GM10847 (cell line): Measurements from ENCODE around the gene RNF224.

Experiments
- POLR2A ChIP-seq: IDR thresholded peaks from 2 replicates; pipeline ENCODE4 v1.6.1; 2011; ENCODE audit not compliant: insufficient read length; ENCODE audit errors: extremely low read depth

RNF224 gene

DNA sequence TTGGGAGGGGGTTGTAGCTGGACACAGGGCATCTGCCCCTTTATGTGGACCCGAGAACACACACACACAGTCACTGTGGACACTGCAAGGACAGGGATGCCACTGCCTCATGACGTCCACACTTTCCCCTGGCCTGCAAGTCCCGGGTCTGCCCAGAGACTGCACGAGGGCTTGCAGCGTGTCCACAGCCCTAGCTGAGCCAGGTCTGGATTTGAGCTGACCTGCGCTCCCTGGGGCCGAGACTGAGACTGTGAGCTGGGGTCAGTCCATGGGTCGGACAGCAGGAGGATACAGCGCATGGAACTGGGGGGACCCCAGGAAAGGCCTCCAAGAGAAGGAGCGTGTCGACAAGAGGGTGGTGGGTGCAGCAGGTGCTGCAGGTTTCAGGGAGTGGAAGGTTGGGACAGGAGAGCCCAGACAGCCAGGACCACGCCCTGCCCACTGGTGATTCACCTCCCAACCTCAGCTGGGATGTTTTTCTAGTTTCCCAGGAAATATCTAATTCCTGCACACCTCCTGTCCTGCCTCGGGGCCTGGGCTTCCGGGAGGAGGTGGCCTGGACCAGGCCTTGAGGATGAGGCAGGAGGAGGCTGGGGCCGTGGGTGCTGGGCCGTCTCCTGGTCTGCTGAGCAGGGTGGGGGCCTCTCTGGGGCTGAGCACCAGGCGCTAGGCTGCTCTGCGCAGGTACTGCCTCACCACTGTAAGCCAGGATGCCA is 806 bp upstream of the RNF224 start:
- TF ChIP-seq POLR2A: no peak

DNA sequence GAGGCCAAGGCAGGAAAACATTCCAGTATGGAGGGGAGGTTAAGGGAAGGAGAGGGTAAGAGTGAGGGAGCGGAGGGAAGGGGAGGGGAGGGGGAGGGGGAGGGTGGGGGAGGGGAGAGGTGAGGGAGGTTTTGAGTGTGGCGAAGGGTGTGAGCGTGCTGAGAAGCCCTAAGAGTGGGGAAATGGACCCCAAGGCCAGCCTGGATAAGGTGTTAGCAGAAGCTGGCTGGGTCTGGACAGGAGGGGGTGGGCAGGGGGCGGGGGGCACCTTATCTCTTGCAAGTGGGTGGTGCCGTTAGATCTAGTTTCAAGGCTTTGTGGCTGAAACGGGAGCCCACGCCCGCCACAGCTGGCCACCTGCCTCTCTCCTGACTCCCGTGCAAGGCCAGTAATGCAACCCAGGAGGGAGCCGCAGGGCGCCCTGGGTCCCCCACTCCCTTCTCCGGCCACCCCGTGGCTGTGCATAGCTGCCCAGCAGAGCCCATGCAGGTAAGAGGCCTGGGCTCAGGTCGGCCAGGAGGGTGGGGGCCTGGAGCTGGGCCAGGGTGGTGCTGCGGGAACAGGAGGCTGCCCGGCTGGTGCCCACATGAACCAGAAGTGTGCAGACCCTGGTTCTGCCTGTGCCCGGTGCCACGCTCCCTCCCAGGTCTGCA is 677 bp downstream of the RNF224 start:
- TF ChIP-seq POLR2A: no peak

DNA sequence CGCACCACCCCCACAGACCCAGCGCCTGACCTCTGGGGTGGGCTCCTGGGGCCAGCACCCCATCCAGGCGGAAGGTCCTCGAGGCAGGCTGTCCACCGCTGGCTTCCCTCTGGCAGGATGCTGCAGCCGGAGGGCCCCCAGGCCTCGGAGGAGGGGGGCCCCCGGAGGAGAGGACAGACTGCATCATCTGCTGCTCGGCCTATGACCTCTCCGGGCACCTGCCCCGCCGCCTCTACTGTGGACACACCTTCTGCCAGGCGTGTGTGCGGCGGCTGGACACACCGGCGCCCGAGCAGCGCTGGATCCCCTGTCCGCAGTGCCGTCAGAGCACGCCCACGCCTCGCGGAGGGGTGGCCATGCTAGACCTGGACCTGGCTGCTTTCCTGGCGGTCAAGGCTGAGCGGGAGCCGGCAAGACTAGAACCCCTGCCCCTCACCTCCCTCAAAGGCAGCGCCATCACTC is 1.2 kb downstream of the RNF224 start:
- TF ChIP-seq POLR2A: no peak

DNA sequence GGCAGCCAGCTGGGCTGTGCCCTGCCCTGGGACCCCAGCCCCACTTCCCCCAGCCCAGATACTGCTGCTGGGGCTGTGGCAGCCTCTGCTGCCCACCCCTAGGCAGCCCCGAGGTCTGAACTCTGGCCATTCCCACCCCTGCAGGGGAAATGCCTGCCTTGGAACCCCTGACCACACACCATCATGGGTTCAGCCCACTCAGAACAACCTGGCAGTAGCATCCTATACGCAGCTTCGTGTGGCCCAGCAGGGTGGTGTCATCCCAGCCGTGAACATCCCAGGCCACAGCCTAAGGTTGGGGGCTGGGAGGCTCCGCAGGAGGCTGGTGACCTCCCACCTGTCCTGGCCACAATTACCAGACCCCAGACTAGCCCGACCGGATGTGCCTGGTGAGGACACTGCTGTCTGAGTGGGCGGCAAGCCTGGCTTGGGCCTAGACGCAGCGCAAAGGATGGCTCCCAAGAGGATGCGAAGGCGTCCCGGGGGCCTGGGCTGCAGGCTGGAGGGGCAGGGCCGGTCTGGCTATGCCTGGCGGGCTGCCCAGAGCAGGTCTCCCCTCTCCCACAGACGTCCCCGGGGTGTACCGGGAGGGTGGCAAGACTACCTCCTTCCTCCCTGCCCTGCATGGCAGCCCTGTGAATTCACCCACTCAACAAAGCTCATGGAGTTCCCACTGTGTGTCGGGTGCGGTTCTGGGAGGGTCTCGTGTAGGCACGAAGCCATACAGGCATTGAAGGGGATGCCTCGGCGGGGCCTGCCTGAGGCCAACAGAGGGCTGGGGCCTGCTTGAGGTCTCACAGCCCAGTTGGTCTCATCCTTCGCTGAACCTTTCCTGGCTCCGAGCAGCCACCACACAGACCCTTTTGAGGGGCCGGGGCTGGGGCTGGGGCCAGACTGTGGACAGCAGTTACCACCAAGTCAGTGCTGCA is 1.9 kb downstream of the RNF224 start:
- no peak for TF ChIP-seq POLR2A

DNA sequence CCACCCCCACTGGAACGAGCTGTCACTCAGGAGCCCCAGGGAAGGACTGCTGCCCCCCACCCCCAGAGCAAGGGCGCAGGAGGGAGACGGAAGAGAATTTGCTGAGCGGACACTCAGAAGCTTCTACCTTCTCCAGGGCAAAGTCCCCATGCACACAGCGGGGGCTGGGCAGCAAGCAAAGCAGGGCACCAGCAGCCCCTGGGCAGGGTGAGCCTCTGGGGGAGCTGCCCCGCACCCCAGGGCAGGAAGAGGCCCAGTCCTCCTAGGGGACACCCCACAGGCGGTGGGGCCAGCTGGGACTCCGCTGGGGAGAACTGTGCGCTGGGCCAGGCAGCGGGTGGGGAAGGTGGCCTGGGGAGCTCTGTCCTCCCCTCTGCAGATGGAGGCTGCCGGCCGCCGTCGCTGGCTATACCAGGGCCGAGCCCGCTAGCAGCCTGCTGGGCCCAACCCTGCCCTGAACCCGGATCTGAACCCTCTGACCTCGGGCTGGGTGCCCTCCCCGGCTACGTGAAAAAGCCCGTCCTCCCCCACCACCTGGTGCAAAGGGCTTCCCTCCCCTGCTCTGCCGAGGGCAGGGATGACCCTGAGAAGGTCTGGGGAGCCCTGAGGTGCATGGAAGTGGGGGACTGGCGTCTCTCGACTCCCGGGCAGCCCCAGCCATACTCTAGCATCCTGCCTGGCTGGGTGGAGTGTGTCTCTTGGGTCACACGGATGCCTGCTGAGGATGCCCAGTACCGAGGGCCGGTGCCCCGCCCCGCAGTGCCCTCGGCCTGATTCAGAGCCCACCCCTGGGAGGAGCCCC is 2.8 kb downstream of the RNF224 start:
- TF ChIP-seq POLR2A: no peak

DNA sequence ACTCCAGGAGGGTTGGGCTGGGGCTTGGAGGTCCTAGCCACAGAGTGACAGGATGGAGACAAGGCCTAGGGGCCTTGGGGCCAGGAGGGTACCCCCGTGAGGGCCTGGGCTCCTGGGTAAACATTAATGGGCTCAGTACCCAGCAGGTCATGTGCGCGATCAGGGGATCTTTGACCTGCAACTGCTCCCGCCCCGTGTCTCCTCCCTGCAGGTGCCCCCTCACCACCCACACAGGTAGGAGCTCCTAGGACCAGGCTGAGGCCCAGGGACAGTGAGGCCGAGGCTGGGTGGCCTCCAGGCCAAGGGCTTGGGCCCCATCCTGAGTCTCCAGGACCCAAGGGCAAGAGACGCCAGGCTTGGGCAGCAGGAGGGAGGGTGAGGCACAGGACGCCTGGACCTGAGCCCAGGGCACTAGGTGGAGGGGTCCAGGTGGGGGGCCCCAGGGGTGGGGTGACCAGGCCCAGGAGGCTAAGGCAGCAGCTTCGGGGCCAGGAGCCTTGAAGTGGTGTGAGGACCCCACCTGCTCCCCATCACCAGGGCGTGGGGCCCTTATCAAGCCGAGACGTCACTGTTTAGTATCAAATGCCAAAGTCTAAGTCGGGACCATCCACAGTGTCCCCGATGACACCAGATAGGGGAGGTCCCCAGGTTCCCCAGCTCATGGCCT is 3.5 kb downstream of the RNF224 start, which contains the start of gene SLC34A3:
SLC34A3 (plus strand) TSS at position 197 of the 667 bp plus-strand sequence. CDS start 802 bp downstream, outside the sequence.
- TF ChIP-seq POLR2A: no peak

DNA sequence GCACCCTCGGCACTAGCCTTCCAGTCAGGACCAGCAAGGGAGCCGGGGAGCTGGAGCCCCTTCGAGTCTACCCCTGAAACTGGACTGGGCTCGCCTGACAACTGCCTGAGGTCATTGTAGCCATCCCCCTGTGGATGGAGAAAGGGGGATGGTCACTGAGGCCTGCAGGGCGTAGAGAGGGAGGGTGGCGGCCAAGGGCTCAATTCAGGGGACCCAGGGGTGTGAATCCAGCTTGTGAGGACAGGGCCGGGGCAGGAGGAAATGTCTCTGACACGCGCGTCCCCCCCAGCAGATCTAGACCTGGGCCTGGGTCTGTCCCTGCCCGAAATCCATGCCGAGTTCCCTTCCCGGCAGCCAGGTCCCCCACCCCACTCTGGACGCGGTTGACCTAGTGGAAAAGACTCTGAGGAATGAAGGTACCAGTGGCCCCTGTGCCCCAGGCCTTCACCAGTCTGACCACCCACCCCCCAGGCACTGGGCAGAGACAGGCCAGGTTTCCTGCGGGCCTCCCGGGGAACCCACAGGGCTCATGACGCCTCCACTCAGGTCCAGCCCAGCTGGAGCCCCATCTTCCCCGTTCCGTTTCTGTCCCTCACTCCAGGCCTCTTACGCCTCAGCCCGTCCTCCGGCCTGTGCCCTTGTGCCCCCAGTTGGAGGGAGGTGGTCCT is 4.2 kb downstream of the RNF224 start:
- TF ChIP-seq POLR2A: no peak

DNA sequence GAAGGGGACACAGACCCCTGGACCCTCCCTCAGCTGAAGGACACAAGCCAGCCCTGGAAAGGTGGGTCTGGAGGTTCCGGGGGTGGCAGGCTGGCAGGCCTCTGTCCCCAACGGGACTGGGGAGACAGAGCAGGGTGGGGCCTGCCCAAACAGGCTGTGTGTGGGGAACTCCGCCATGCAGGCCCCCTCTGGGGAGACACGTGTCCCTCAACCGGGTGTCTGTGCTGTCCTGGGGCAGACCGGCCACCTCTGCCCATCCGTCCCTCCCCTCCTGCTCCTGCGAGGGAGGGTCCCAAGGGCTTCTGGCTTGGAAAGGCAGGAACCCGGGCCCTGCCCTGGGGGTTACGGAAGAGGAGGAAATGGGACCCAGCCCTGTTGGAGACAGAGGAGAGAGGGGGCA is 4.8 kb downstream of the RNF224 start:
- TF ChIP-seq POLR2A: no peak

DNA sequence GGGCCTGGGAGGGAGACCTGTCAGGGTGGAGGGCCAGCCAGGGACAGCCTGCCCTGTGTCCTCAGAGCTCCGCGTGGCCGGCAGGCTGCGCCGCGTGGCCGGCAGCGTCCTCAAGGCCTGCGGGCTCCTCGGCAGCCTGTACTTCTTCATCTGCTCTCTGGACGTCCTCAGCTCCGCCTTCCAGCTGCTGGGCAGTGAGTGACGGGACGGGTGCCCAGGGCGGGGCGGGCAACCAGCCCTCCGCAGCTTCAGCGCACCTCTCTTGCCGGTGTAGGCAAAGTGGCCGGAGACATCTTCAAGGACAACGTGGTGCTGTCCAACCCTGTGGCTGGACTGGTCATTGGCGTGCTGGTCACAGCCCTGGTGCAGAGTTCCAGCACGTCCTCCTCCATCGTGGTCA is 5.2 kb downstream of the RNF224 start:
- no peak for TF ChIP-seq POLR2A

DNA sequence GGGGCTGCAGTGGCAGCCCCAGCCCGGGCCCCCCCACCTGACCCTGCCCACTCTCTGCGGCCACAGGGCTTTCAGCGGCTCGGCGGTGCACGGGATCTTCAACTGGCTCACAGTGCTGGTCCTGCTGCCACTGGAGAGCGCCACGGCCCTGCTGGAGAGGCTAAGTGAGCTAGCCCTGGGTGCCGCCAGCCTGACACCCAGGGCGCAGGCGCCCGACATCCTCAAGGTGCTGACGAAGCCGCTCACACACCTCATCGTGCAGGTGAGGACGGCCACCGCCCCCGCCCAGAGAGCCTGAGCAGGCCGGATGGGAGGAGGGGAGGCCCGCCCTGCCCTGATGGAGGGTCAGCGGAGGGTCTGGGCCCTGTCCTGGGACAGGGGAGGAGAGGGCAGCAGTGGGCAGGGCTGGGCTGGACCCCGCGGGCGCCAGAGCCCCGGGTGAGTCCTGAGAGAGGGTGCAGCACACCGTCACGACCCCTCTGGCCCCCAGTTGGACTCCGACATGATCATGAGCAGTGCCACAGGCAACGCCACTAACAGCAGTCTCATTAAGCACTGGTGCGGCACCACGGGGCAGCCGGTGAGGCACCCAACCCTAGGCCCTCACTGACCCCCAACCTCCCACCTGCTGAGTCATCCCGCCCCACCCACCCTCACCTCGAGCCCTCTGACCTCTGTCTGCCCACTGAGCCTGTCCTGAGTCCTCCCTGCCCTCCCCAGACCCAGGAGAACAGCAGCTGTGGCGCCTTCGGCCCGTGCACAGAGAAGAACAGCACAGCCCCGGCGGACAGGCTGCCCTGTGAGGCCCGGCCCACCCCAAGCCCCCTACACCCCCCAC is 6.1 kb downstream of the RNF224 start:
- TF ChIP-seq POLR2A: no peak

DNA sequence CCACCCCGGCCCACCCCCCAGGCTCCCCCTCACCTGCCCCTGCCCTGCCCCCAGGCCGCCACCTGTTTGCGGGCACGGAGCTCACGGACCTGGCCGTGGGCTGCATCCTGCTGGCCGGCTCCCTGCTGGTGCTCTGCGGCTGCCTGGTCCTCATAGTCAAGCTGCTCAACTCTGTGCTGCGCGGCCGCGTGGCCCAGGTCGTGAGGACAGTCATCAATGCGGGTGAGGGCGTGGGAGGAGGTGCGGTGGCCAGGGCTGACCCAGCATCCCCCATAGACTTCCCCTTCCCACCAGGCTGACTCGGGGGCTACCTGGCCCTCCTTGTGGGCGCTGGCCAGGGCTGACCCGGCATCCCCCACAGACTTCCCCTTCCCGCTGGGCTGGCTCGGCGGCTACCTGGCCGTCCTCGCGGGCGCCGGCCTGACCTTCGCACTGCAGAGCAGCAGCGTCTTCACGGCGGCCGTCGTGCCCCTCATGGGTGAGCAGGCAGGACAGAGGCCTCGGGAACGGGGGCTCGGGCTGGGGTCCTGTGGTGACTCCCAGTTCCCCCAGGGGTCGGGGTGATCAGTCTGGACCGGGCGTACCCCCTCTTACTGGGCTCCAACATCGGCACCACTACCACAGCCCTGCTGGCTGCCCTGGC is 6.9 kb downstream of the RNF224 start:
- no peak for TF ChIP-seq POLR2A

DNA sequence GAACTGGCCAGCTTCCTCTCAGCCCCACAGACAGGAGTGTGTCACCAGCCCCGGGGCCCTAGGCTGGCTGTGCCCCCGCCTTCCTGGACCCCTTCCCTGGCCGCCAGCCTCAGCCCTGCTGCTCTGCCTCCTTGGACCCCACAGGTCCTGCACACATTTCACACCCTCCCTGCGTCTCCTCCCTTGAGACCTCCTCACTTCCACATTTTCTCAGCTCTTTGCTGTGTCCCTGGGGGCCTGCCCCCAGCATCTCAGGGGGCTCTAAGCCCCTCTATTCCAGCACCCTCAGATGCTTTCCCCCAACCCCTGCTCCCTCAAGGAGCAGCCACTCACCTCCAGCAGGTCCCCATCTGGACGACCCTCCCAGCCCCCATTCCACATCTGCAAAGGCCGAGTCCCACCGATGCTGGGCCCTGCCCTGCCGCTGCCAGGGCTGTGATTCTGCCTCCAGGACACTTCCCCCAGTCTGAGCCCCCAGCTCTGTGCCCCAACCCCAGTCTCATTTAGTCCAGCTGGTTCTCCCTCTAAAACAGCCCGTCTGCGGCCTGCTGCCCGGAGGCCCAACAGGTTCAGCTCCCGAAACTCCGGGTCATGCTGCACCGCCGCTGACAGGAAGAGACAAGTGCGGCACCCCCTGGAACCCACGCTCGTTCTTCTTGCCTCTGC is 7.6 kb downstream of the RNF224 start:
- TF ChIP-seq POLR2A: no peak
